DMS153 treated with DMSO at 0.1 percent for 48 hours (cell line): ENCODE measurements around the gene MKI67.
"Not testable (repeated sequence)": the region's sequence is repeated elsewhere in the genome, so short reads cannot be mapped to it uniquely, and the experiment has no call there.

Experiments used
- DNase-seq: peaks from one replicate; lab custom pipeline; 2025; ENCODE audit not compliant: unreplicated experiment; lab: John Stamatoyannopoulos, UW

The MKI67 gene

GRCh38 chr10:128109707-128110106 lies 16.5 kb downstream of the MKI67 start:
- DNase-seq = no peak

- DNase-seq = no peak
Observed at GRCh38 chr10:128105383-128105782, 20.8 kb downstream of the MKI67 start.

- no peak for DNase-seq
Observed at GRCh38 chr10:128103229-128103714, 23.0 kb downstream of the MKI67 start.

DNA sequence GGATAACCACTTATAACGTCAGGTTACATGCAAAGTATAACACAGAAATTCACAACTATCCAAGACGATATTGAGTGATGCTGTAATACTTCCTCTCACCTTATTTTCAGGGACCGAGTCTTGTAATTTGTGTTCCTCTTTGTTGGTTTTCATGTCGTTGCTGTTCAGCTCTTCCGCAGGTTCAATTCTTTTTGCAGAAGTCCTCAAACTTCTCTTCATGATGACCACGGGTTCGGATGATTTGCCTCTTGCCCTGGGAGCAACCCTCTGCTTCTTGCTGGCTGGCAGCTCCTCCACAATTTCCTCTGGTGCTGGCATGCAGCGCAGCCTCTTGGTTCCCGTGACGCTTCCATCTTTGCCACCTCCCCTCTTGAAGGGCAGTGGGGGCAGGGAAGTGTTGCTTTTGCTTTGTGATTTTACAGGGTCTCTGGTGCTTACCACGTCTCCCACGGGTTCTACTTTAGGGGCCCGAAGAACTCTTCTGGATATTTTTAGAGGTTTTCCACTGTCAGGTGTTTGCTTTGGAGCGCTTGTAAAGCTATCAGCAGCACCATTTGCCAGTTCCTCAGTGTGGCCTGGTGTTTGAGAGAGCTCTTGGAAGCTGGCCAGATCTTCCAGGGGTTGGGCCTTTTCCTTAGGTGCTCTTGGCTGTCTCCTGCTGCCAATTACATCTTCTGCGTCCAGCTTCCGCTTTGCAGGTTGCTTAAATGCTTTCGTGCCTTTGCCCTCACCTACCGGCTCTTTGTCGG lies 23.6 kb downstream of the MKI67 start:
- no peak for DNase-seq

GRCh38 chr10:128101901-128102300 lies 24.3 kb downstream of the MKI67 start:
- DNase-seq = no peak

- no peak for DNase-seq
Observed at GRCh38 chr10:128099901-128100300, 26.3 kb downstream of the MKI67 start.

- no peak for DNase-seq
Observed at GRCh38 chr10:128098631-128099030, 27.6 kb downstream of the MKI67 start.

- no peak for DNase-seq
Observed at GRCh38 chr10:128097783-128098182, 28.4 kb downstream of the MKI67 start.

DNA sequence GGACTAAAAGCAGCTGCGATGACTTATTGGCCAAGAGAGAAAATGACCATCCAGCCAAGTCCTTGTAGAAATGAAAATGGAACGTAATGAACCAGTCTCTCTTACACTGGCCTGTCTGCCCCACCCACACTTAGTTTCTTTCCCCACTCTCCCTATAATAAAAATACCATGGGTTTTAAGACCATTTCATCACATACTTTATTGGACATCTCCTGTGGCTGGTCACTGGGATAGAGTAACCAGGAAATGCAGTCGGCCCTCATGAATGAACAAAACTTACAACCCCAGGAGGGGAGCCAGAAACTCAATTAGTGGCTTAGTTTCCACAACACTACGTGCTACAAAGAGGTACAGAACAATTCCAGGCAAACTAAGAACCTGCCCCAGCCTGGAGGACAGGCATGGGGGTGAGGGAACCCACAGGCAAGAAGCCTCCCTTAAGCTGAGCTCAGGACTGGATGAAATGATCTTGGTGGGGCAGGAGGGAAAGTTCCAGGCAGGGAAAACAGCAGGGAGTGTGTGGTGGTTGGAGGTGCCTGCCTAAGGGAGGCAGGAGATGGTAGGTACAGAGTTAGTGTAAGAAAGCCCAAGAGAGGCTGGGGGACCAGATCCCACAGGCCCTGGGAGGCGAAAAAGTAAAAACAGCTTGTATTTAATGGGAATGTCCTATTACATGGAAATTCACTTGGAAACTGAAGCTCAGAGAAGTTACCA lies 29.6 kb downstream of the MKI67 start:
- DNase-seq = no peak

GRCh38 chr10:128095753-128096469 lies 30.3 kb downstream of the MKI67 start:
- no peak for DNase-seq

DNA sequence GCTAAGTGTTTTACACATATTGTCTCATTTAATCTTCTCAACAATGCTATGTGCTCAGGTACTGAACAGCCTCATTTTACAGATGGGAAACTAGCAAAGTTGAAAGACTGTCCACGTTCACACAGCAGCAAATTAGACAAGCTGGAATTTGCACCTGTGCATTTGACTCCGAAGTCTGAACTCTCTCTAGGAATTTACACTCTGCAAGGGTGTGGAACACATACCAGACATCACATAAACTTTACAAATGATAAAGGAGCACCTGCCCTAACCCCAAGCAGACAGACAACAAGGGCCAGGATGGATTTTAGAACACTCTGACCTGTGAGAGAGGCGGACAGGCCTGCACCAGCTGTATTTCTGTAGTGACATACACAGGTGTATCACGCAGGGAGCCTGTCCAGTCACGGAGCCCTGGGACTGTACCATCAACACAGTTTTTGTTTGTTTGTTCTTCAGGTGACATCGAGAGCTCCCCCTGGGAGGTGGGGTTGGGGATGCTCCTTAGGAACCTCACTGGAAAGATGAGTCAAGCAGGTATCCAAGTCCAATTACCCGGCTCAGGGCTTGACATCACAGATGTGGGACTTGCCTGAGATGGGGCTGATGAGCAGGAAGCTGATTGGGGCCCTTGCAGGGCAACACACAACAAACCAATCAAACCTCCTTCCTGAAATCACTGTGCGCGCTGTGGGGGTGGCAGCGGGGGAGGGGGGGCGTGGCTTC lies 31.0 kb downstream of the MKI67 start:
- peak; percentile 5 for DNase-seq

- DNase-seq = not testable (repeated sequence)
Observed at GRCh38 chr10:128094596-128094995, 31.6 kb downstream of the MKI67 start.

DNA sequence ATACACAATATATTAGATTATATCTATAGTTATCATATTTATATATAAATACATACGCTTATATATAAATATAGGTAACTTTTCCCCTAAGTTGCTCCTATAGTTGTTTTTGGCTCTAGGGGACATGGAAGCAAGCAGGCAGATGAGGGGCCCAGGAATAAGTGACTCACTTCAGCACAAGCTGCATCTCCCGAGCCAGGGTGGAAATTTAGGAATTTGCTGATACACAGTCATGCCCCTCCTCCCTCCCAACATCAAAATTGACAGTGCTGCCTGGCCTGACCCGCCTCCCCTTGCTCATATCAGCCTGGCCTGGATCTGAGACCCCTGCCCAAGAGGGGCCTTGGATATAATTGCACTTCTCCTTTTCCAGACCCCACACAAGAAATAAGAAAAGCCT lies 33.8 kb downstream of the MKI67 start:
- no peak for DNase-seq

DNA sequence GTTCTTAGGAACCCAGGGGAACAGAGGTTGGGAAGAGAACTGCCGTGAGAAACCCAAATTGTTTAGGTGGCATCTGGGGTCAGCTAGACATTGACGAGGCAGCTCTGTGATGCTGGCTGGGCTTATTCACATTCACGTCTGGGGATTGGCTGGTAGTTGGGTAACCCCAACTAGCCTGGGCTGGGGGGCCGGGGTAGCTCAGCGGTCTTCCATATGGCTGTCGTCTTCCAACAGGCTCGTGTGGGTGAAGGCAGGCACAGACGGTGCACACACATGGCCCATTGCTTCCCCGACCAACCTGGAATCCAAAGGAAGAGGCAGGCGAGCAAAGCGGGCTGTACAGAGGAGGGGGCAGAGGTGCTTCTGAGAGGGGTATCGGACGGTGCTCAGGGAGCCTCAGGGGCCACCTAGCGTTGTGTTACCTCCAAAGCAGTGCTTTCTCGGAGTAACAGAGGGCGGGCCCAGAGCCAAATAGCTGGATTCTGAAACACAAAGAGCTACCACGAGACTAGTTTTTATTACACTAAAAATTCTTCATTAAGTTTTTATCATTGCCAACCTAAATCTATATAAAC lies 34.5 kb downstream of the MKI67 start:
- DNase-seq = no peak

DNA sequence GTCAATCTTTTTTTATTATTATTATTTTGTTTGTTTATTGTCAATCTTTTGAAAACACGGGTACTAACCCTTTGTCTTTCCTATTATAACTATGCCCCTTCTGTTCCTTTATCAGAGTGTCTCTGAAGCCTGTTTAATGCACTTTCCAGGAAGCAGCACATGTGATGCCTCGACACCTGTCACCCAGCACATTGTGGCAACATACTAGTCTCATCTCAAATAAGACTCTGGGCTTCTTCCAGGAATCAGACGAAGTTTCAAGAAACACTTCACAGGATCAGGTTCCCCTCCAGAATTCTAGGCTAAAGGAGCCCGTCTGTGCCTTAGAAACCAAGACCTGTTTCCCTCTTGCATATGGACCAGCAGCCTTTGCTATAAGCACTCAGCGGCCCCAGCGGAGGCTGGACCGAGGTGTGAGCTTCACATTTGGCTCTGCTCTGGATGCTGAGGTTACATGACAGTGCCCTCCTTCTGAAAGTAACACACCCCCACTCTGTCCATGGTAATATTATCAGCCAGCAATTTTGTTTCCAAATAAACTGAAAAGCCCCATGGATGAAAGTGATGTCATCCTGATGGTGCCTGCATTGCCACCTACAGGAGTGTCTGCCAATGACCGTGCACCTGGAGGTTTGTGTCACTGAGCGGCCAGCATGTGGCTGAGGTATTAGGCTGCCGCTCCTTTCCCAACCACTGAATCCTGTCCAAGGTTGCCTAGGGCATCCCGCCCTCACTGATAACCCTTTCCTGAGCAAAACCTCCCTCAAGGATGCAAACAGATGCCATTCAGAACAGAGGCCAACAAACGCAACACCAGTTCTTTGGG lies 38.1 kb downstream of the MKI67 start:
- no peak for DNase-seq

DNA sequence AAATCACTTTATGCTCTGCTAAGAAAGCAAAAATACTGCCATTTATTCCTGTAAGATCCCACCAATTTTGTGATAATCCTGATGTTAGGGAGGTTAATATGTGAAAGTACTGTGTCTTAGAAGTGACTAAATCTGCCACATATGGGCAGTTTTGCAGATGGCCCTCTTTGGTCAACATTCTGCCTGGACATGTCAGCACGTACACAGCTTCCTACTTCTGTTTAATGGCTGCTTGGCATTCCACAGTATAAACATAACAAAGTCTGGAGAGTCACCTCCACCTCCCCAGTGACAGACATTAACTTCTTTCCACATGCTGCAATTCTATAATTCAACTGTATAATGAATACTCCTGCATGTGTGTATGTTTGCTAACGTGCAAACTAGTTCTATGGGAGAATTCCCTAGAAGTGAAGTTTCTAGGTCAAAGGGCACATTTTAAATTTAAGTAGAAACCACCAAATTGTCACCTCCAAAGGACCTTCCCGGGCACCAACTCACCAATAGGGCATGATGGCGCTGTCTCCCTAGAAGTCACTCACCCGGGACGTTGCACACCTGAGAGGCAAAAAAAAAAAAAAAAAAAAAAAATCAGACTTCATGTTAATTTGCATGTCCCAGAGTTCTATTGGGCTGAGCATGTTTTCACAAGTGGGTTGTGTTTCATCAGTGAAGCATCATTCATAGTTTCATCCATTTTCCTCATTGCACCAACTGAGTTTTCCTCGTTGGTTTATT lies 38.9 kb downstream of the MKI67 start:
- DNase-seq = no peak

GRCh38 chr10:128086003-128086863 lies 40.0 kb downstream of the MKI67 start:
- no peak for DNase-seq

DNA sequence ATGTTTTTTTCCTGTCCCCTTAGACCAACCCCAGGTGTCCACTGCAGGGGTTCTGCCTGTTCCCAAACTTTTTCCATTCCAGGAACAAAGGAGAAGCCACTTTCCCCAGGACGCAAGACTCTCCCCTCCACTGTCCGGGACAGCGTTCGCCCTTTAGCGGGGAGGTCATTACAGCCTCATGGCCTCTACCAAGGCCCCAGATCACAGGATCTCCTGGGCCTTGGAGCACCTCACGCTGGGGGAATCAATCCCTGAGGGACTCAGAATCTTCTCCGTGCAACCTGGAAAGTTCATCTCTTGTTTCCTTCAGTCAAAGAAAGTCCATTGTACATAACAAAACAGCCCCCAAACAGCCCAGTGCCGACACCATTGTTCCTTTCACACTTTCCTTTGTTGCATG lies 41.2 kb downstream of the MKI67 start:
- DNase-seq = no peak
